ENCODE measurements around the gene FAM76B.

DNA sequence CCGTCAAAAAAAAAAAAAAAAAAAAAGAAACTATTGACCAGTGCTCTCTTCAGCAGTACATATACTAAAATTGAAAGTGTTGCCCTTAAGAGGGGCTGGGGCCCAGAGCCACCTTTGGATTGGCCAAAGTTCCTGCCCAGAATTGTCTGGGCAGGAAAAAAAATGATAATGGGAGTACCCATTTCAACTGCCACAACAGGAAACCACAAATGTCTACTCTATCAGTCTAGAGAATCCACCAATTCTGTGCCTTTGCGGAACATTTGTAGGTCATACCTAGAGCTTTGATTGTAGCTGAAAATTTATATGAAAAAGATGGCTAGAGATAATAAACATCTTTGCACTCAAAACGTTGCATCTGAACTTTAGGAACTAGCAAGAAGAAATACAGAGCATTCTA is 69.4 kb downstream of the FAM76B start:
- TF ChIP-seq, protein P1, sequence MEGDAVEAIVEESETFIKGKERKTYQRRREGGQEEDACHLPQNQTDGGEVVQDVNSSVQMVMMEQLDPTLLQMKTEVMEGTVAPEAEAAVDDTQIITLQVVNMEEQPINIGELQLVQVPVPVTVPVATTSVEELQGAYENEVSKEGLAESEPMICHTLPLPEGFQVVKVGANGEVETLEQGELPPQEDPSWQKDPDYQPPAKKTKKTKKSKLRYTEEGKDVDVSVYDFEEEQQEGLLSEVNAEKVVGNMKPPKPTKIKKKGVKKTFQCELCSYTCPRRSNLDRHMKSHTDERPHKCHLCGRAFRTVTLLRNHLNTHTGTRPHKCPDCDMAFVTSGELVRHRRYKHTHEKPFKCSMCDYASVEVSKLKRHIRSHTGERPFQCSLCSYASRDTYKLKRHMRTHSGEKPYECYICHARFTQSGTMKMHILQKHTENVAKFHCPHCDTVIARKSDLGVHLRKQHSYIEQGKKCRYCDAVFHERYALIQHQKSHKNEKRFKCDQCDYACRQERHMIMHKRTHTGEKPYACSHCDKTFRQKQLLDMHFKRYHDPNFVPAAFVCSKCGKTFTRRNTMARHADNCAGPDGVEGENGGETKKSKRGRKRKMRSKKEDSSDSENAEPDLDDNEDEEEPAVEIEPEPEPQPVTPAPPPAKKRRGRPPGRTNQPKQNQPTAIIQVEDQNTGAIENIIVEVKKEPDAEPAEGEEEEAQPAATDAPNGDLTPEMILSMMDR (IDR thresholded peaks at IDR 0.05): no peak
- no peak for TF ChIP-seq POLR2A (IDR thresholded peaks at IDR 0.05)
